H1 (cell line): ENCODE results near the gene MYL6B. TPM values are rescaled to one million over a fixed set of nuclear protein-coding genes. Genes with fewer than 3 reads are reported as not detected.

Source experiments
- CTCF ChIA-PET: fragments of 300-600 bp; sonication (Branson Sonifier 250); formaldehyde crosslinking; loops from one replicate; lab custom pipeline; 2021; ENCODE audit not compliant: partially characterized antibody; lab: Charles Lee
- POLR2A ChIA-PET: fragments of 300-600 bp; sonication (Branson Sonifier 250); formaldehyde crosslinking; loops from one replicate; lab custom pipeline; 2021; ENCODE audit warnings: inconsistent platforms; ENCODE audit not compliant: partially characterized antibody; lab: Charles Lee
- DNase-seq, 2 experiments: peaks; one replicate each; pipeline versions ENCODE4 v3.0.0 to v3.0.0-alpha.2; 2010 to 2022; ENCODE audit warnings: low spot score in 2 of 2, low read depth in 1 of 2, mixed read lengths in 1 of 2
- FAIRE-seq: peaks from 2 replicates; lab custom pipeline; 2011; peaks lifted over from hg19 to GRCh38; lab: Jason Lieb, UNC
- H2AFZ ChIP-seq: 2 replicates; pipeline ENCODE4 v1.8.1; 2012; ENCODE audit warnings: low read length, inconsistent platforms
- H2AK5ac ChIP-seq: 2 replicates; pipeline ENCODE4 v1.6.1; 2013; ENCODE audit warnings: low read depth, low read length
- H2BK120ac ChIP-seq: replicated peaks from 2 replicates; pipeline ENCODE3; 2013; ENCODE audit warnings: low read depth, low read length, inconsistent platforms
- H2BK12ac ChIP-seq: 2 replicates; pipeline ENCODE4 v1.6.1; 2013; ENCODE audit warnings: low read depth, low read length
- H2BK15ac ChIP-seq: 2 replicates; pipeline ENCODE4 v1.6.1; 2013; ENCODE audit warnings: low read length
- H2BK20ac ChIP-seq: 2 replicates; pipeline ENCODE4 v1.6.1; 2013; ENCODE audit warnings: low read length
- H2BK5ac ChIP-seq: 2 replicates; pipeline ENCODE4 v1.6.1; 2013; ENCODE audit warnings: low read depth, low read length
- H3K14ac ChIP-seq: 2 replicates; pipeline ENCODE4 v1.6.1; 2013; ENCODE audit warnings: inconsistent platforms; ENCODE audit not compliant: insufficient read length
- H3K18ac ChIP-seq: 2 replicates; pipeline ENCODE4 v1.6.1; 2013; ENCODE audit warnings: low read length; ENCODE audit errors: extremely low read depth
- H3K23ac ChIP-seq: 2 replicates; pipeline ENCODE4 v1.6.1; 2013; ENCODE audit warnings: inconsistent platforms; ENCODE audit not compliant: insufficient read length
- H3K23me2 ChIP-seq: 2 replicates; pipeline ENCODE4 v1.6.1; 2013; ENCODE audit warnings: low read depth, low read length
- H3K27ac ChIP-seq: 2 replicates; pipeline ENCODE4 v1.6.1; 2011; ENCODE audit warnings: low read depth, low read length, inconsistent platforms
- H3K27me3 ChIP-seq, 4 experiments: replicated peaks in 1 of 4; 1 replicate in 1 of 4; 2 replicates in 3 of 4; pipeline versions ENCODE4 v1.6.1 to v1.8.1; 2011 to 2013; ENCODE audit warnings: low read length in 3 of 4, mild to moderate bottlenecking in 3 of 4, inconsistent platforms in 2 of 4, mixed read lengths in 2 of 4, moderate library complexity in 1 of 4; ENCODE audit not compliant: control insufficient read depth in 3 of 4, insufficient read depth in 3 of 4; ENCODE audit errors: extremely low read depth in 1 of 4
- H3K36me3 ChIP-seq, 4 experiments: 2 replicates each; pipeline versions ENCODE4 v1.6.1 to v1.8.1; 2011 to 2013; ENCODE audit warnings: mild to moderate bottlenecking in 4 of 4, low read length in 3 of 4, moderate library complexity in 2 of 4, control low read depth in 1 of 4, inconsistent platforms in 1 of 4; ENCODE audit not compliant: insufficient read depth in 4 of 4, control insufficient read depth in 2 of 4
- H3K4ac ChIP-seq: replicated peaks from 2 replicates; pipeline ENCODE3; 2013; ENCODE audit warnings: low read length, low read depth, mixed read lengths, inconsistent platforms; ENCODE audit not compliant: insufficient read length
- H3K4me1 ChIP-seq, 4 experiments: replicated peaks in 1 of 4; 1 replicate in 1 of 4; 2 replicates in 3 of 4; pipeline versions ENCODE4 v1.6.1 to v1.8.1; 2011 to 2013; ENCODE audit warnings: low read length in 3 of 4, inconsistent platforms in 2 of 4, mixed read lengths in 1 of 4; ENCODE audit not compliant: insufficient read depth in 4 of 4, control insufficient read depth in 3 of 4
- H3K4me2 ChIP-seq, 2 experiments: 2 replicates each; pipeline versions ENCODE4 v1.6.1 to v1.8.1; 2011 to 2013; ENCODE audit warnings: low read depth in 2 of 2, low read length in 2 of 2, control low read depth in 1 of 2, inconsistent platforms in 1 of 2, mild to moderate bottlenecking in 1 of 2; ENCODE audit not compliant: insufficient read depth in 1 of 2
- H3K4me3 ChIP-seq, 4 experiments: fragments of 200-600, 300-600 bp in 1 of 4; sonication (generic), shearing (Covaris generic), sonication (Bioruptor Twin) in 1 of 4; 2 replicates each; pipeline versions ENCODE4 v1.5.1 to v1.8.1; 2011 to 2016; ENCODE audit warnings: low read length in 4 of 4, low read depth in 3 of 4, control low read depth in 2 of 4, inconsistent platforms in 2 of 4, mild to moderate bottlenecking in 2 of 4, mixed read lengths in 1 of 4, moderate library complexity in 1 of 4; ENCODE audit not compliant: insufficient read depth in 2 of 4; ENCODE audit errors: extremely low read depth in 1 of 4
- H3K56ac ChIP-seq: replicated peaks from 2 replicates; pipeline ENCODE3; 2013; ENCODE audit warnings: low read depth, mild to moderate bottlenecking, mixed read lengths, low read length, inconsistent platforms; ENCODE audit not compliant: insufficient read length
- H3K79me1 ChIP-seq: 2 replicates; pipeline ENCODE4 v1.6.1; 2013; ENCODE audit warnings: low read depth, low read length, control low read depth
- H3K79me2 ChIP-seq, 2 experiments: 2 replicates each; pipeline versions ENCODE4 v1.6.1 to v1.8.1; 2012 to 2013; ENCODE audit warnings: low read length in 2 of 2, mild to moderate bottlenecking in 2 of 2, inconsistent platforms in 1 of 2; ENCODE audit not compliant: insufficient read depth in 2 of 2, control insufficient read depth in 1 of 2
- H3K9ac ChIP-seq, 4 experiments: replicated peaks in 1 of 4; 1 replicate in 1 of 4; 2 replicates in 3 of 4; pipeline versions ENCODE4 v1.6.1 to v1.8.1; 2011 to 2013; ENCODE audit warnings: low read depth in 3 of 4, low read length in 3 of 4, control low read depth in 2 of 4, mild to moderate bottlenecking in 2 of 4, moderate library complexity in 2 of 4, inconsistent platforms in 1 of 4; ENCODE audit errors: extremely low read depth in 1 of 4
- H3K9me3 ChIP-seq, 2 experiments: 2 replicates each; pipeline versions ENCODE4 v1.6.1 to v1.8.1; 2012 to 2013; ENCODE audit warnings: mild to moderate bottlenecking in 2 of 2, moderate library complexity in 2 of 2, control low read depth in 1 of 2, inconsistent platforms in 1 of 2, low read depth in 1 of 2, low read length in 1 of 2, mixed read lengths in 1 of 2; ENCODE audit not compliant: insufficient read depth in 2 of 2
- H4K20me1 ChIP-seq, 2 experiments: replicated peaks in 1 of 2; 2 replicates each; pipeline versions ENCODE3 to v1.8.1; 2011 to 2013; ENCODE audit warnings: inconsistent platforms in 2 of 2, low read length in 2 of 2, mild to moderate bottlenecking in 1 of 2; ENCODE audit not compliant: insufficient read depth in 2 of 2, control insufficient read depth in 1 of 2
- H4K5ac ChIP-seq: 2 replicates; pipeline ENCODE4 v1.6.1; 2013; ENCODE audit warnings: low read length, low read depth, mixed read lengths, inconsistent platforms; ENCODE audit not compliant: insufficient read length
- H4K8ac ChIP-seq: 2 replicates; pipeline ENCODE4 v1.8.0; 2013; ENCODE audit warnings: mild to moderate bottlenecking, moderate library complexity, low read length, inconsistent platforms; ENCODE audit not compliant: insufficient read depth; ENCODE audit errors: extremely low read depth
- H4K91ac ChIP-seq: replicated peaks from 2 replicates; pipeline ENCODE3; 2013; ENCODE audit warnings: low read length, mixed read lengths, inconsistent platforms; ENCODE audit not compliant: insufficient read length
- ASH2L ChIP-seq: fragments of 200-600, 300-600 bp; sonication (generic); IDR thresholded peaks from one replicate; pipeline ENCODE4 v1.7.1; 2017; ENCODE audit warnings: low read length
- CHD2 ChIP-seq: IDR thresholded peaks from 2 replicates; pipeline ENCODE4 v1.6.1; 2012; ENCODE audit warnings: low read length, improper control_type of control experiment
- EGR1 ChIP-seq: IDR thresholded peaks from 2 replicates; pipeline ENCODE4 v1.6.1; 2011; ENCODE audit warnings: low read depth, low read length, borderline replicate concordance
- FOSL1 ChIP-seq: IDR thresholded peaks from 2 replicates; pipeline ENCODE4 v1.6.1; 2011; ENCODE audit warnings: mild to moderate bottlenecking, low read depth, low read length, moderate library complexity; ENCODE audit not compliant: insufficient read depth
- GABPA ChIP-seq: IDR thresholded peaks from 2 replicates; pipeline ENCODE4 v1.6.1; 2011; ENCODE audit warnings: mild to moderate bottlenecking, low read length, moderate library complexity, borderline replicate concordance; ENCODE audit not compliant: insufficient read depth
- MAX ChIP-seq: IDR thresholded peaks from 2 replicates; pipeline ENCODE4 v1.6.1; 2012; ENCODE audit warnings: inconsistent platforms
- NANOG ChIP-seq: IDR thresholded peaks from 2 replicates; pipeline ENCODE4 v1.6.1; 2011; ENCODE audit warnings: low read length, low read depth, mild to moderate bottlenecking, inconsistent platforms; ENCODE audit not compliant: insufficient read depth, poor library complexity, severe bottlenecking
- PHF8 ChIP-seq: fragments of 200-600 bp; sonication (generic); conservative IDR thresholded peaks from 2 replicates; pipeline ENCODE4 v1.7.1; 2012; ENCODE audit warnings: low read depth, mild to moderate bottlenecking, inconsistent platforms, low read length, moderate library complexity
- POU5F1 ChIP-seq: IDR thresholded peaks from 2 replicates; pipeline ENCODE4 v1.6.1; 2011; ENCODE audit warnings: low read depth, mild to moderate bottlenecking, low read length, moderate library complexity
- RAD21 ChIP-seq, 2 experiments: IDR thresholded peaks in 1 of 2; conservative IDR thresholded peaks in 1 of 2; 2 replicates each; pipeline ENCODE4 v1.6.1; 2011; ENCODE audit warnings: low read depth in 2 of 2, low read length in 2 of 2, improper control_type of control experiment in 1 of 2, inconsistent platforms in 1 of 2, mild to moderate bottlenecking in 1 of 2, moderate library complexity in 1 of 2
- SIN3A ChIP-seq, 2 experiments: IDR thresholded peaks in 1 of 2; conservative IDR thresholded peaks in 1 of 2; 2 replicates each; pipeline ENCODE4 v1.6.1; 2011 to 2012; ENCODE audit warnings: low read length in 2 of 2, improper control_type of control experiment in 1 of 2, low read depth in 1 of 2, mild to moderate bottlenecking in 1 of 2
- TAF1 ChIP-seq: IDR thresholded peaks from 2 replicates; pipeline ENCODE4 v1.6.1; 2011; ENCODE audit warnings: mild to moderate bottlenecking, low read depth, low read length
- TCF12 ChIP-seq: IDR thresholded peaks from 2 replicates; pipeline ENCODE4 v1.6.1; 2011; ENCODE audit warnings: low read depth, mild to moderate bottlenecking, low read length
- WGBS, 2 experiments: shearing (Covaris generic) in 1 of 2; methylation state at CpG; one replicate each; pipeline versions ENCODE4 v1.1.6 to v1.1.7; 2013 to 2015; ENCODE audit warnings: low lambda C conversion rate in 2 of 2, mixed read lengths in 2 of 2, inconsistent platforms in 1 of 2, low coverage in 1 of 2, missing lambda C conversion rate in 1 of 2; ENCODE audit not compliant: insufficient replicate concordance in 2 of 2, insufficient coverage in 1 of 2, insufficient read length in 1 of 2; ENCODE audit errors: extremely low coverage in 1 of 2, missing lambda C conversion rate in 1 of 2; 5-methylcytosine and 5-hydroxymethylcytosine counted together
- polyA plus RNA-seq, 7 experiments: library from polyadenylated mRNA; depleted of rRNA in 3 of 7; stranded (reverse) in 5 of 7; unstranded in 2 of 7; fragments of >200 nt in 5 of 7; fragments of 200-250 nt in 2 of 7; gene quantifications; 1 replicate in 5 of 7; 2 replicates in 1 of 7; 4 replicates in 1 of 7; pipeline versions ENCODE4 v1.2.1 to v1.2.3, GENCODE V29; 2011 to 2013; ENCODE audit warnings: missing spikeins in 2 of 7, mixed read lengths in 2 of 7
- total RNA-seq: library from RNA; stranded (reverse); fragmentation: NEBNext Ultra II Directional; extraction: Animal tissue kit (Norgen Biotek cat#: 25700); gene quantifications from 2 replicates; pipeline ENCODE4 v1.2.1, GENCODE V29; 2021

The MYL6B gene
- total and polyA plus RNA-seq, 2 of the 8 experiments (the other 6 are each of a cell fraction or from before 2014, with no cell fraction given) = 163 to 202 TPM

GRCh38 chr12:56154818-56155217, 2.4 kb downstream of the MYL6B start:
- H3K4me1 ChIP-seq = peaks cover 9 to 21% (median 13%) of the 10 kb centered on the region in 4 experiments
- H2BK5ac ChIP-seq = no peak overlapping the region
- no peaks in the 10 kb centered on the region for H3K9me3 ChIP-seq
- H3K79me1 ChIP-seq = peaks cover 3% of the 10 kb centered on the region; the same call in 1 of the 2 replicates
- H2BK120ac ChIP-seq = no peak overlapping the region
- H3K79me2 ChIP-seq = peaks cover 3 to 23% of the 10 kb centered on the region in 2 experiments
- no peak overlapping the region for H3K4ac ChIP-seq
- no peak overlapping the region for H2BK12ac ChIP-seq
- no peak overlapping the region for H3K27ac ChIP-seq
- no peak overlapping the region for H3K4me3 ChIP-seq
- H4K20me1 ChIP-seq = peaks cover 2 to 8% of the 10 kb centered on the region in 2 experiments
- H2BK20ac ChIP-seq = no peak overlapping the region
- H2BK15ac ChIP-seq = no peak overlapping the region
- WGBS, 2 experiments = 94% methylated on average over 5 of the region's 5 CpGs; no CpG with 5 or more reads in 1 of the 2 experiments
- H3K56ac ChIP-seq = no peak overlapping the region
- no peak overlapping the region for H4K5ac ChIP-seq
- no peak overlapping the region for H3K9ac ChIP-seq
- no peak overlapping the region for H2AK5ac ChIP-seq
- DNase-seq (no peak), FAIRE-seq (no peak)
- no peak overlapping the region for H3K4me2 ChIP-seq
- H3K27me3 ChIP-seq = no peaks in the 10 kb centered on the region; a peak in 1 of 7 replicates
- peaks cover 24% of the 10 kb centered on the region for H3K23me2 ChIP-seq
- no peak overlapping the region for H4K91ac ChIP-seq
- H3K14ac ChIP-seq = no peak overlapping the region
- ChIA-PET POLR2A (interaction anchor here (1.1 to 15.6 kb wide), 7 partner anchors 8 to 294 kb away, joined by 3 to 656 read pairs (median 7); partner anchors contain the start of genes PA2G4, RNF41, SMARCC2 and TIMELESS), CTCF (interaction anchor here (1.2 to 2.7 kb wide), 5 partner anchors 10 to 44 kb away, joined by 3 to 15 read pairs (median 4); partner anchors contain the start of genes ESYT1 and ZC3H10)
- H4K8ac ChIP-seq = no peak overlapping the region
- no peak overlapping the region for H3K18ac ChIP-seq
- H3K36me3 ChIP-seq = peaks cover 6 to 19% (median 9%) of the 10 kb centered on the region in 4 experiments; a peak in 7 of 8 replicates
- no peak overlapping the region for H3K23ac ChIP-seq
- no peak overlapping the region for H2AFZ ChIP-seq
- TF ChIP-seq SIN3A (conservative IDR thresholded peaks at IDR 0.05 in 1 of 2, IDR thresholded peaks at IDR 0.05 in 1 of 2; ENCODE audit: low read depth in 1 of 2, low read length in 2 of 2) = no peak
- no peak for TF ChIP-seq GABPA
- no peak for TF ChIP-seq POU5F1
- no peak for TF ChIP-seq ASH2L
- no peak for TF ChIP-seq EGR1
- no peak for TF ChIP-seq NANOG
- no peak for TF ChIP-seq MAX
- no peak for TF ChIP-seq TCF12
- TF ChIP-seq TAF1 = no peak
- TF ChIP-seq CHD2 = no peak
- TF ChIP-seq PHF8 = no peak
- TF ChIP-seq RAD21 (IDR thresholded peaks at IDR 0.05 in 1 of 2, conservative IDR thresholded peaks at IDR 0.05 in 1 of 2; ENCODE audit: low read depth in 2 of 2, low read length in 2 of 2) = no peak
- TF ChIP-seq FOSL1 = no peak
